Heart left ventricle (tissue), 13 donors: Measurements from ENCODE around the gene SYPL1.

Experiments
- CTCF ChIP-seq, 12 donors: fragments of 200-600 bp; sonication (generic) in 4 of 12; IDR thresholded peaks; one replicate each; pipeline versions ENCODE4 v1.5.0 to v1.8.0; 2018 to 2022; ENCODE audit warnings: antibody characterized with exemption in 12 of 12, mild to moderate bottlenecking in 5 of 12
- POLR2A ChIP-seq, 2 donors: fragments of 450-650 bp; IDR thresholded peaks; one replicate each; pipeline ENCODE4 v1.6.1; 2017; ENCODE audit warnings: antibody characterized with exemption in 2 of 2, mild to moderate bottlenecking in 2 of 2, moderate library complexity in 2 of 2
- donor health status: ischemic (EF 13 %, LVEDD 7.1; RV severe dilation, severe dysfunction).
- donor health status: DM: no; HTN: yes; CAD: no.
- donor health status: DM: no; HTN: no; CAD: no.
- donor health status: ischemic (EF 25% LVEDD 6.9; RV normal size, moderate dysfunction).
- donor health status: ischemic (EF 25% LVEDD 5.7; RV mildly dilated, moderate dysfunction).
- donor health status: ischemic (EF 35%, LVEDD 5.7; RV mildly dilated, moderate dysfunction).
- donor health status: nonischemic (EF 11% LVEDD 7.7; RV severe dilation, severe dysfunction).
- donor health status: DM: yes; HTN: yes; CAD: no.
- donor health status: PGD.
- donor health status: ischemic (EF 29% LVEDD 5.4; RV normal size, mild dysfunction).
- donor health status: nonischemic (EF 23%, LVEDD 6.1; RV moderate dilation, normal function).

DNA sequence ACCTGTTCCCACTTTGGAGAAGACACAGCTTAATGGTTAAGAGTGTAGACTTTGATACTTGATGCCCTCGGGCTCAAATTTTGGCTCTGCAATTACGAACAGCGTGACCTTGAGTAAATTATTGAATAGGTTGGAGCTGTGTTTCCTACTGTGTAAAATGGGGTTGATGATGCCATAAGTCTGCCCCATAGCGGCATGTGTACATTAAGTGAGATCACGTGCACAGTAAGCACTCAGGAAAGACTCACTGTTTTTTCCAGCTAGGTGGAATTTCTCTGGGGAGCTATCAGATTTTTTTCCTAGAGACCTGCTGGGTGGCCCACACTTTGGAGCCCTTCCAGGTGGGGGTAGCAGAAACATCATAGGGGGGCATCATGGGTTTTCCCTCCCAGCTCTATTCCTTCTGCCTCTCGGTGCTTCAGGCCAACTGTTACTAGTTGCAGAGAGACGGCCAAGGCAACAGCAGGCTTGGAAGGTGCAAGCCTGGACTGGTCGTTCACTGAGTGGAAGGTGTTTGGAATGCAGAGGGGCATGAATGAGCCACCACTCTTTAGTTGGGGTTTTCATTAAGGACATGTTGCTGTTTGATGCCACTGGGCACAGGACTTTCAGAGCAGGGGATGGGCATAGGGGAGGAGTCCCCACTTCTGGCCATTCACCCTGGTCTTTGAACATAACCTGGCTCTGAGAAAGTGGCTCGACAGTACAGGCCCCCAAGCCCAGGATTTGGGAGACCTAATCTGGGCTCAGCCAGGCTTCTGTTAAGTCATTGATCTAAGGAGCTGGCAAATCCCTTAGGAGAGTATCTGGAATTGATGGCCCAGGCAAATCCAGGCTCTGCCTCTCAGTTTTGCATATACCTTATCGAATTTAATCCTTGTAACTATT lies 64.0 kb downstream of the SYPL1 start:
- TF ChIP-seq CTCF (IDR thresholded peaks at IDR 0.05) (no peak), POLR2A (IDR thresholded peaks at IDR 0.05) (no peak)
